NCI-H1694 treated with DMSO at 0.1 percent for 48 hours (cell line): ENCODE results near the gene CD300LB.
"Not testable (repeated sequence)": the region's sequence is repeated elsewhere in the genome, so short reads cannot be mapped to it uniquely, and the experiment has no call there.

Experiments used
- DNase-seq: peaks from one replicate; lab custom pipeline; 2025; lab: John Stamatoyannopoulos, UW

Gene CD300LB

DNA sequence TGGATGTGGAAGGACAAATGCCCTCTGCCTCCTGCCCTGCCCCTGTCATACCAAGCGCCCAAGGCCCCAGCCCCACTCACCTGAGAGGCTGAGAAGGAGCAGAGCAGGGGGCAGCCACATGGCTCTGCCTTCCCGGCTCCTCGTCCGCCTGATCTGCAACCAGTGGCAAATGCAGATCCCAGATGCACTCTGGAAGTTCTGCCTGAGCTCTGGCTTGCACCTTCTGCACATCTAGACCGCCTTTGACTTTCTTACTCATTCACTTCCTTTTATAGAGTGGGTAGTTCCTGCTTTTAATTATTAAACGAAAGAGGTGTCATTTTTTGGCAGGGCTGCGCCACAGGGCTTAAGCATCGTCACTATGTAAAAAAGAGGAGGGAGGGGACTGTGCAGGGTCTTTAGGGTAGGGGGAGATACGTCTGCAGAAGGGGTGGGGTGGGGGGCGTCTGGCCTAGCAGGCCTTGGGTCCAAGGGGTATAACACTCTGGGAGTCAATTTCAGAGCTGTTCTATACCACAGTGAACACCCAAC lies at the start of gene CD300LB:
Gene CD300LB, minus strand, starts transcription at position 245 of the 531 bp plus-strand sequence. Its CDS starts 125 bp downstream, at position 120.
- DNase-seq: no peak

DNA sequence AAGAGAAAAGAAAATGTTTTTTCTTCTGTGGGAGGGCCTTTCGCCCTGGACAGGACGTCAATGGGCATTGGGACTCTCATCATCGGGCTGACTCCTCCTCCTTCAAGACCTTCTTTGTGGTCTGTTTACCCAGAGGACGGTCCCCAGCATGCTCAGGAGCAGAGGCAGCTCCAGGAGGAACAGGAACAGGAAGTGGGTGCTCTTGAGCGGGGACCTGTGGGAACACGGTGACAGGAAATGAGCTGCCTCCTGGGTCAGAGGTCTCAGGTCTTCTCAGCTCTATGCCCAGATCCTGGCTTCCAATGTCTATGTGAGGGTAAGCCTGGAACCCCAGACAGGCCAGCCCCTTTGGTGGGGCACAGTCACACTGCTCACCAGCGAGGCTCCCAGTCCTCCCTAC lies 48.6 kb upstream of the CD300LB start:
- DNase-seq: no peak

DNA sequence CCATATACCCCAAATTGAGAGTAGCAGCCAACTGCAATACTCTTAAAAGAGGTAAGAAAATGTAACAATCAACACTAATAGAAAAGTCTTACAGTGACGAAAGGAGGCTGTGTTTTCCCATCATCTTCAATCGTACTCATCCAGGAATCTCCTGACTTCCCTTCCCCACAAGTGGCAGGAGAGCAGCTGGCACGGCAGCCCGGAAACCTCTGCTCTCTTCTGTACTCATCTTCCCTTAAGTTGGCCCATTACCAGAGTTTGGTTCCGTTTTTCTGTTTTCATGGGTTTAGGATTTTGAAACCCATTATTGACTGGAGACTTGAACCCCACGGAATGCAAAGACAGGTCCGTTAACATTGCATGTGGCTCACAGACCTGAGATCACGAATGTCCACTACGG lies 47.7 kb upstream of the CD300LB start:
- no peak for DNase-seq

GRCh38 chr17:74574489-74575142 lies 43.3 kb upstream of the CD300LB start:
- no peak for DNase-seq

GRCh38 chr17:74573635-74574034 lies 42.4 kb upstream of the CD300LB start:
- not testable (repeated sequence) for DNase-seq

GRCh38 chr17:74573169-74573568 lies 41.9 kb upstream of the CD300LB start:
- no peak for DNase-seq

- DNase-seq: no peak
Measured at GRCh38 chr17:74571621-74572270, 40.5 kb upstream of the CD300LB start.

DNA sequence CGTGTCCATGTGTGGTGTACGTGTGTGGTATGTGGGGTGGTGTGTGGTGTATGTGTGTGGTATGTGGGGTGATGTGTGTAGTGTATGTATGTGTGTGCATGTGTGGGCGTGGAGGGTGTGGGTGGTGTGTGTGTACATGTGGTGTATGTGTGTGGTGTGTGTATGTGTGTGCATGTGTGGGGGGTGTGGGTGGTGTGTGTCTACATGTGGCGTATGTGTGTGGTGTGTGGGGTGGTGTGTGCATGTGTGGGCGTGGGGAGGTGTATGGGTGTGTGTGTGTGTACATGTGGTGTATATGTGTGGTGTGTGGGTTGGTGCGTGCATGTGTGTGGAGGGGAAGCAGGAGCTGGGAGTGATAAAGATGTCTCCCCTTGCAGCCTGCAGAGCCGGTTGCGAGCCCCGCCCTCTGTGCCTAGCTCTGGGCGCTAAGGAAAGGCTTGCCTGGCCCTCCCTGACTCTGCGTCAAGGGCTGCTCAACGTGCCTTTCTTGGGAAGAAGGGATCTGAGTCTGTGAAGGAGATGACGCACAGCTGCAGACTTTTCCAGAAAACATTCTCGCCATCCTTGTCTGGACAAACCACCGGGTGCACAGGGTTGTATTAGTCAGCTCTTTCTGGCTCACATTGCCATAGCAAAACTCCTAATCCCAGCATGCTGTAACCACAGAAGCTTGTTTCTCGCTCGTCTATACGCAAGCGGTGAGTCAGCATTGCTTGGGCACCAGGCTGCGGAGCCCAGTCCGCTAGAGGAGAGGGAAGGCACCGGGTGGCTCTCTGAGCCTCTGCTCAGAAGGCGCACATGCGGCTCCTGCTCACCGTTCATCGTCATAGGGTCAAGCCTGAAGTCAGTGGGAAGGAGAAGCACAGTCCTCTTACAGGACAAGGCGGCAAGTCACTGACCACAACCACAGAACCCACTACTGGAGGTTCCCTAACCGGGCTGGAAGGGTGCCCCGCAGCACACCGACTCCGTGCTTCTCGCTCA lies 38.0 kb upstream of the CD300LB start:
- DNase-seq: no peak

GRCh38 chr17:74568106-74568873 lies 37.0 kb upstream of the CD300LB start:
- DNase-seq: no peak

GRCh38 chr17:74567397-74567796 lies 36.1 kb upstream of the CD300LB start, which contains the start of gene CD300H:
CD300H (minus strand) TSS chr17:74567509.
- DNase-seq: no peak

DNA sequence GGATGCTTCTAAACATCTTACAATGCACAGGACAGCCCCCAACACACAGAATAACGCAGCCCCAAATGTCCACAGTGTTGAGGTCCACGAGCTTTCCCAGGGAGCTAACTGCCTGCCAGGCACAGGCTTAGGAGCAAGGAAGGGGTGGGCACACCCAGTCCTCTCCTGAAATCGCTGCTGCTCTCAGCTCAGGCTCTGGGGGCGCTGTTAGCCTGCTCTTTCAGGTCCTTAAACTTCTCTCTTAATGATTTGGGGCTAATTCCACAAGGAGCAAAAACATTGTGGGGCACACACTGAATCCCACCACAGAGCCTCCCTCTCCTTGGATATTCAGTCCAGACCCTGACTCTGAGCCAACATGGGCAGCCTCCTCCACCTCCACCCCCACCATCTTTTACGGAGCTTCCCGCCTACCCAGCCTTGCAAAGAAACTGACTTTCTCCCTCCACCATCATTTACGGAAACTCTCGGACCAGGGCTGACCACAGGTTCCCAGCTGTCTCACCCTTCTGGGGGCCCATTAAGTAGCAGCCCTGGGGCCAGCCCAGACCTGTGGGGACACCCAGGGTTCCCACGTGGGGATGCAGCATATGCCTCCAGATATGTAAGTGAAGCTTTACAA lies 35.0 kb upstream of the CD300LB start:
- peak; percentile 67 for DNase-seq

GRCh38 chr17:74565126-74565525 lies 33.9 kb upstream of the CD300LB start:
- DNase-seq: no peak

DNA sequence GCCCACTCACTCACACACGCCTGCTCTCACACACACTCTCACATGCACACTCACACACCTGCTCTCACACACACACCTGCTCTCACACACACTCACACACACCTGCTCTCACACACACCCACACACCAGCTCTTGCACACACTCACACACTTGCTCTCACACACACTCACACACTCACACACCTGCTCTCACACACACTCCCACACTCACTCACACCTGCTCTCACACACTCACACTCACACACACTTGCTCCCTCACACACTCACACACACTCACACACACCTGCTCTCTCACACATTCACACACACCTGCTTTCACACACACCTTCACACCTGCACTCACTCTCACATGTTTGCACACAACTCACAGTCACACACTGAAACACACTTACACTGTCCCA lies 32.1 kb upstream of the CD300LB start:
- DNase-seq: no peak

DNA sequence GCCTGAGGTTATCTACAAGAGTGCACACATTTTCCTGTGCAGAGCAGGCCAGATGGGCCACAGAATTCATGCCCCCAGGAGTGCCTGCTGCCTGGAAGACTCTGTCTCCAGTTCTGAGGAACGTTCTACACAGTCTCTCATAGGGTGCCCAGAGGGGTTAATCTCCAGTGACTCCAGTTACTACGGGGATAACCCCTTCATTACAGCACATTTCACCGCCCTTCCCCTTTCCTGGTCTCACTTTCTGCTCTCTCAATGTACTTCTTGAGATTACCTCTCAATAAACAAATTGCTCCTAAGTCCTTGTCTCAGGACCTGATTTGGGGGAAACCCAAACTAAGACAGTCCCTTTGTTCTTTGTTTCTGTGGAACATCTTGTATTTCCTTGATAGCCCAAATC lies 30.3 kb upstream of the CD300LB start:
- no peak for DNase-seq

DNA sequence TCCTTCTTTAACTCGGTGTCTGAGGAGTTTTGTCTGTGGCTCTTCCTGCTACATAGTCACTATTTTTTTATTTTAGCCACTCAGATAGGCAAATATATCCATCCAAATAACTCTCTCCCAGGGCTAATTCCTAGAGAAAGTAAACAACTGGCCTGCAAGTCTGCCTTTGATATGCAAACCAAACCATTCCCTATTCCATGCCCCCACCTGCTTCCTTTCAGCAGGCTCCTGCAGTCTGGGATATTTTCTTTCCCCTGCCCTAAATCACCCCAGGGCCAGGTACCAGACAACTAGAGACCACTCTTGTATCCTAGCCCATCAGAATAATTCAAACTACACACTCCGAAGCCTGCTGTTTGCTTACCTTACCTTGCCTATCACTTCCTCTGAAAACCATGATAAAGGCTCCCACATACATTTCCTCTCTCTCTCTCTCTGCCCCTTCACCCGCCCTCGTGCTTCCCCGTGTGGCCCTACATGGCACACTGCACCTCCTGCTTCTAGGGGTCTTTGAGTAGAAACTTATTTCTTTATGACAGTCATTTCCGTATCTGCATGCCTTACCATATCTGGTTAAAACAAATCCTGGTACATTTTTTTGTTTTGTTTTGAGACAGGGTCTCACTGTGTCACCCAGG lies 27.7 kb upstream of the CD300LB start:
- no peak for DNase-seq

- DNase-seq: not testable (repeated sequence)
Measured at GRCh38 chr17:74558402-74558801, 27.1 kb upstream of the CD300LB start.

- no peak for DNase-seq
Measured at GRCh38 chr17:74555427-74555940, 24.2 kb upstream of the CD300LB start.

DNA sequence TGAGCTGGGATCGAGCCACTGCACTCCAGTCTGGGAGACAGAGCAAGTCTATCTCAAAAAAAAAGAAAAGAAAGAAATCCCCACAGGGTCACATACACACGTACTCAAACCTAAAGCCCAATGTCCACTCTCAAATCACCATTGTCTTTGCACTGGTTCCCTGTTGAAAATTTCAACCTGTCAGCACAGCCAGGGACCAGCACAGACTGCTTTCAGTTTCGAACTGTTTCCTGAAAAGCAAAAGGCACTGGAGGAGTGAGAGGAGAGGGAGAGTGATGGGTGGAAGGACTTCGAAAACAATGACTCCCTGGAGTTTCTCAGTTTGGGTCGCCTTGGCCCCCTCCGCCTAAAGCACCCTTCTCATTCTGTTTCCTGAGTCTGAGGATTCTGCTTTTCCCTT lies 23.6 kb upstream of the CD300LB start:
- DNase-seq: no peak

DNA sequence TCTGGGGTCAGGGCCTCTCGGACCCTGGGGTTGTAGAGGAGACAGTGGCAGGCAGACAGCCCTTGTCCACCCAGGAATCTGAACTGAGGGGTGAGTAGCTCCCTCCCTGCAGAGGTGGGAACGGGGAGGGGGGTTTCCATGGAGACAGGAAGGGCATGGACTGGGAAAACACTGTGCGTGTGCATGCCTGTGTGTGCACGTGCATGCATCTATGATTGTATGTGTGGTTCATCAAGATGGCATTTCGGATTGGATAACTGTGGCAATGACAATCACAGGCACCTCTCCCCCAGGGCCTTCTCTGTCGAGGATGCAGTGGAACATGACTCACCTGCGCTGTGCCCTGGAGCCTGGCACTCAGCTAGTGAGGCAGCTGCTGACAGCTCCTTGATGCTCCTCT lies 20.8 kb upstream of the CD300LB start:
- DNase-seq: no peak

GRCh38 chr17:74550602-74551001 lies 19.3 kb upstream of the CD300LB start:
- no peak for DNase-seq
